GM18499 (cell line): ENCODE results near the gene AKNAD1.
"Not testable (repeated sequence)": the region's sequence is repeated elsewhere in the genome, so short reads cannot be mapped to it uniquely, and the experiment has no call there.

Experiments
- ATAC-seq: cut with Tn5 transposase; IDR thresholded peaks from one replicate; pipeline ENCODE4 v1.9.1; 2021; ENCODE audit warnings: moderate number of reproducible peaks; ENCODE audit not compliant: insufficient read depth, unreplicated experiment

The AKNAD1 gene, protein sequence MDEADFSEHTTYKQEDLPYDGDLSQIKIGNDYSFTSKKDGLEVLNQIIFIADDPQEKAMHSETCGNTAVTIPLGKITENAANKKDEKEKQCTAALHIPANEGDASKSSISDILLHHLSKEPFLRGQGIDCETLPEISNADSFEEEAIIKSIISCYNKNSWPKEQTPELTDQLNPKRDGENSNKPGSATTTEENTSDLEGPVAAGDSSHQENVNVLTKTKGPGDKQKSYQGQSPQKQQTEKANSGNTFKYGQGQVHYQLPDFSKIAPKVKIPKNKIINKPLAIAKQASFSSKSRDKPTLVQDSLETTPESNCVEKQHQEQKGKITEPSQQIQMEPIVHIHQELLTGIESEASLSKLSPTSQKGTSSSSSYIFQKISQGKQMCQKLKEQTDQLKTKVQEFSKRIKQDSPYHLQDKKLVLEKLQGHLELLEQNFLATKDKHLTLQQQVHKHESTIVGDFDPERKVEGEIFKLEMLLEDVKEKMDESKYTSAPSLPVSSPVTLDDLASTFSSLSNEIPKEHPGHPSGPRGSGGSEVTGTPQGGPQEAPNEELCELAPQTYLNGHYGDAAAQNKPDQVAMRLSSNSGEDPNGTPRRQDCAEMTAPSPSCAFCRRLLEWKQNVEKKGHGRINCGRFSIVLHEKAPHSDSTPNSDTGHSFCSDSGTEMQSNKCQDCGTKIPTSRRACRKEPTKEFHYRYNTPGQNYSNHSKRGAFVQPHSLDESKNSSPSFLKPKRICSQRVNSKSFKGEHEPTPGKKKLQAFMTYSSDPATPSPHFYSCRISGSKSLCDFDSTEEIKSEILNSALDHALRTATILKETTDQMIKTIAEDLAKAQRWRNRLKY

GRCh38 chr1:108856994-108857393 lies at the start of gene AKNAD1:
Gene AKNAD1 (minus strand): TSS chr1:108857094. CDS start chr1:108852664, 4,430 bp downstream.
- ATAC-seq, result no peak

- no peak for ATAC-seq
Observed at GRCh38 chr1:108901106-108901505, 44.2 kb upstream of the AKNAD1 start.

GRCh38 chr1:108897865-108898720 lies 41.2 kb upstream of the AKNAD1 start:
- ATAC-seq, result no peak

DNA sequence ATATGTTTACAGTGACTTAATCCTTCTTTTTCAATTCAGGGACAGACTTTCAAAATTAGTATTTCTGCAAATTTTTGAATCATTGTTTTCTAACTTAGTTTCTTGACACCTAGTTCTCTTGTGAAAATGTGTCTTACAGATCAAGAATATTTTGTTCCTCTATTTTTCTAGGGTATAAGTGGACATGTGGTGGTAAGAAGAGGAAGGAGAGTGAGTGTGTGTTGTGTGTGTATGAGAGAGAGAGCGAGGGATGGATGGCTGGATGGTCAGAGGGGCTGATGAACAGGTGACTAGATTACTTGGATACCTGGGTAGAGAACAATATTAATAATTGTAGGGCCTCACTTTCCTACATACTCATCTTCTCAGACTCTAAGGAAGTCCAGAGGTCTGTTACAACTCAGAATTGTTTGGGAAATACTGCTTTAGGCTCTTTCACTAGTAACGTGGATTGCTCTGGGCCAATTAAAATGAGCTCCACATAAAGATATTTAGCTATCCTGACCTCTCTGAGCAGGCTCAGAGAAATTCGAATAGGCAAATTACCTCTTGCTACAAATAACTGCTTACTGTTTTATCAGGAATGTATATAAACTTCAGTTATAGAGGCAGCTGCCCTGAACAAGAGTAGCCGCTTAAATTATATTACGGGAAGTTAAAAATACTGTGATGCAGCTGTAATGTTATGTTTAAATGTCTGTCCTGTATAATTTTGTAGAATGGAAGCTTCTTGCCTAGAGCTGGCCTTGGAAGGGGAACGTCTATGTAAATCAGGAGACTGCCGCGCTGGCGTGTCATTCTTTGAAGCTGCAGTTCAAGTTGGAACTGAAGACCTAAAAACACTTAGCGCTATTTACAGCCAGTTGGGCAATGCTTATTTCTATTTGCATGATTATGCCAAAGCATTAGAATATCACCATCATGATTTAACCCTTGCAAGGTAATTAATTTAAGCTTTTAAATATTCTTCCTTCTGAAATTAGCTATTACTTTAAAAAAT lies 39.6 kb upstream of the AKNAD1 start:
- no peak for ATAC-seq

DNA sequence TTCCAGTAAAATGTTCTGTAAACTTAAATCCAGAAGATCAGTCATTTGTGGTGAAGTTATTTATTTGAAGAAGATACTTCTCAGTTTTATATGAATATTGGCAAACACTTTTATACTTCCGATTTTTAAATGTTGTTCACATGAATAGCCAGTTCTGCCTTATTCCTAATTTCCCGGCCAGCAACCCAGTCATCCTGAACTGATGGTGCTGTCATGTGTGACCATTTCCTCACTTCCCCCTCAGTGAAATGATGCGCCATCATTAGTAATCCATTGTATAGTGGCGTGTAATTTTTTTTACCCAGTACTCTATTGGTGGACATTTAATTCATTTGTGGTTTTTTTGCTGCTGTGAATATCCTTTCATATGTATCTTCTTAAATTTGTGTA lies 36.2 kb upstream of the AKNAD1 start:
- ATAC-seq, result no peak

DNA sequence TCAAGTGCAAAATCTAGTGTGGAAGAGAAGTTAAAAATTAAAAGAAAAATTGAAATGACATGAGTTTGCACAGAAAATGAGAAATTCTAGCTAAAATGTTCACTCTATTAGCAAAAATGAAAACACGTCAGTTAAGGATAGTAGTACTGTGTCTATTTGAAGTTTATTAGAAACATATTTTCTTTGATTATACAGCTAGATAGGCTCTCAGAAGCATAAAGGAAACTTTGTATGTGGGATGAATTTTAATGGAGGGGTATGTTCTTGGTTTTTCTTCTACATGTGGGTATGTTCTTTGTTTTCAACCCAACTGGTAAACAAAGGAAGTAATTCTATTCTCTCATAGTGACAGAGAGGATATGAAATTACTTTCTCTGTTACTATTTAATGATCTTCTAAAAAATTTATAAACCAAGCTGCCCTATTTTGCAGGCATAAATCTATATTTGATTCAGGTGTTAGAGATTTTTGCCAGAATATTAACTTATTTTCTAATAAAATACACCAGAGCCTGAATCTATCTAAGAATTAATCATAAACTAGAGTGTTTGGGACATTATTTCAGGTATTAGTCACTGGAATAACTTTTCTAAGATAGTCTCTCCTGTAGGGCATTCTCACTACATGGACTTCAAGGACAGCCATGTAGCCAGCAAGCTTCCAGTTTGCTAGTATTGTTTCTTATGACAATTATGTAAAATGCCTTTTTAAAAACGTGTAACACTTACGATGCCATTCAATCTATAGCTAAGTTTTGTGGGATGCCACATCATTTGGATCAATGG lies 35.7 kb upstream of the AKNAD1 start:
- ATAC-seq, result no peak

- no peak for ATAC-seq
Observed at GRCh38 chr1:108889706-108890384, 33.0 kb upstream of the AKNAD1 start.

- ATAC-seq, result not testable (repeated sequence)
Observed at GRCh38 chr1:108889006-108889645, 32.2 kb upstream of the AKNAD1 start.

DNA sequence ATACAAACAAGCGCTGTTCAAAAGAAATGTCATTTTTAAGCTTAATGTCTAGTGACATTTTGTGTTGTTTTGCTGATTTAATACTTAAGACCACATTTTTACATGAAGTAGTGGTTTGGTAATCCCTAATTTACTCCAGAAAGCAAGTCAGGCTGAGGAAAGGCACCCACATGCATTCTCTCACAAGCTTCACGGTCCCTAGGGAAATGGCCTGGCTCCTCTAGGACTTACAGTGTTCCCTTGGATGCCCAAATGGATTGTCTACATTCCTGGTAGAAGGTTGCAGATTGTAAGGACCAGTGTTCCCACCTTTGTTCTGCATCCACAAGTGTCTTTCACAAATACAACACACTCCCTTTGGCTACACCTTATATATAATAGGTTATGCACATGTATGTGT lies 29.4 kb upstream of the AKNAD1 start:
- ATAC-seq, result no peak

DNA sequence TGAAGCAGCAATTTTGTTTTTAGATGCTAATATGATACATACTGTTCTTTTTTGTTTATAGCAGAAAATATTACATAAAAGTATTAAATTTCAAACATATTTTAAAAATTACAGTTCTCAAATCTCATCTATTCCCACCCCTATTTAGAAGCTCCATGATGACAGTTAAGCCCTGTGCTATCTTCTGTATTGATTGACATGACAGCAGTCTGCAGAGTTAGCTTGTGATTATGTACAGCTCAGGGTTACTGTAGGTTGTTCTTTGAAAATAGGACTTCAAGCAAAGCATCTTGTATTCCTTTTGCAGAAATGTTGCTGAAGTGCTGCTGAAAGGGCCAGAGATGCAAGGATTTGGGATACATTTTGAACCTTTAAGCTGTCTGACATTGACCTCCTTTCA lies 28.1 kb upstream of the AKNAD1 start:
- ATAC-seq, result no peak

DNA sequence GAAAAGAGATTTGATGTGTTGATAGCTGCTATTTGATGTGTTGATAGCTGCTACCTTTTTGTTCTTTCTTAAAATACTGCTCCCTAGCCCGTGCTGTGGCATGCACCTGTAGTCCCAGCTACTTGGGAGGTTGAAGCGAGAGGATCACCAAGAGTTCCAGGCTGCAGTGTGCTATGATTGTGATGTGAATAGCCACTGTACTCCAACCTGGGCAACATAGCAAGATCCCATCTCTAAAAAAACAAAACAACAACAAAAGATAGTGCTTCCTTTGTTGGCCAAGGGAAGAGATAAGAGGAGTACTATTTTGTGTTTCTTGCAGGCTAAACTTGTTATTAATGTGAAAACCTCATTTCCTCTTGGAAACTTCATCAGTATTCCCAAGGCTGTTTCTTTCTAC lies 25.9 kb upstream of the AKNAD1 start:
- ATAC-seq, result no peak

- ATAC-seq, result no peak
Observed at GRCh38 chr1:108881369-108881768, 24.5 kb upstream of the AKNAD1 start.

DNA sequence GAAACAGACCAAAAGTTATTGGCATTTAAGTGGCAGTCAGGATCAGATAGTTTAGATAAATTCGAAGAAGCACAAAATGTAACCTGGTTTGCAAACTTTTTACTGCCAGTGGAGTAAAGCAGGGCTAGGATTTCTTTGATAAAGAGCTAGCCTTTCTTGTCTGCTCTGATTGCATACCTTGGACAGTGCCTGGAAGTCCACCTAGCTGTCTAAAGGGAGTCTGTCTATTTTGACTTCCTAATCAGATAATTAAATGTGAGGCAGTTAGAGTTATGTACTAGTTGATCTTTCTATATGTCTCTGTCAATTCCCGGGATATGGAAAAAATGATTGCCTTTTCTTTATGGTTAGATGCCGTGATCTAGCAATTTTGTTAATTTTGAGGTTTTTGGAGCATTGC lies 24.0 kb upstream of the AKNAD1 start:
- no peak for ATAC-seq

DNA sequence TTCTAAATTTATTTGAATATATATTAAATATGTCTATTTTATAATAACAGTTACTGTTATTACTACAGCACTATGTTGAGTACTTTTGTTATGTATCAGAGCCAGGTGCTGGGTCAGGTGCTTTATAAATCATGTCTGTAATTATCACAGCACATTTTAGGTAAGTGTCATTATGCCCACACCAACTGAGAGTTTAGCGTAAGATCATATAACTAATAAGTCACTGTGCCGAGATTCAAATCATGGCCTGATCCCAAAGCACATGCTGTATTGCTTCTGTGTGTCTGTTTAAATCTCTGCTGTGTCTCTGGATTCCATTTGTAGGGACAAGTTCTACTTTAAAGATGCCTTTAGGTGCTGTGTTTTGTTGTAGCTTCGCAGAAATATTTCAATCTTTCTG lies 21.8 kb upstream of the AKNAD1 start:
- ATAC-seq, result no peak

GRCh38 chr1:108878160-108878469 lies 21.2 kb upstream of the AKNAD1 start:
- ATAC-seq, result no peak

GRCh38 chr1:108877348-108878159 lies 20.7 kb upstream of the AKNAD1 start:
- ATAC-seq, result no peak
